CD4-positive, alpha-beta T cell treated with Interferon gamma for 1 hour (primary cell): ENCODE measurements around the gene GSTM3.
"Not testable (repeated sequence)": the region's sequence is repeated elsewhere in the genome, so short reads cannot be mapped to it uniquely, and the experiment has no call there.

Experiments
- DNase-seq: peaks from one replicate; pipeline ENCODE4 v3.0.0-alpha.2; 2020

Gene GSTM3

DNA sequence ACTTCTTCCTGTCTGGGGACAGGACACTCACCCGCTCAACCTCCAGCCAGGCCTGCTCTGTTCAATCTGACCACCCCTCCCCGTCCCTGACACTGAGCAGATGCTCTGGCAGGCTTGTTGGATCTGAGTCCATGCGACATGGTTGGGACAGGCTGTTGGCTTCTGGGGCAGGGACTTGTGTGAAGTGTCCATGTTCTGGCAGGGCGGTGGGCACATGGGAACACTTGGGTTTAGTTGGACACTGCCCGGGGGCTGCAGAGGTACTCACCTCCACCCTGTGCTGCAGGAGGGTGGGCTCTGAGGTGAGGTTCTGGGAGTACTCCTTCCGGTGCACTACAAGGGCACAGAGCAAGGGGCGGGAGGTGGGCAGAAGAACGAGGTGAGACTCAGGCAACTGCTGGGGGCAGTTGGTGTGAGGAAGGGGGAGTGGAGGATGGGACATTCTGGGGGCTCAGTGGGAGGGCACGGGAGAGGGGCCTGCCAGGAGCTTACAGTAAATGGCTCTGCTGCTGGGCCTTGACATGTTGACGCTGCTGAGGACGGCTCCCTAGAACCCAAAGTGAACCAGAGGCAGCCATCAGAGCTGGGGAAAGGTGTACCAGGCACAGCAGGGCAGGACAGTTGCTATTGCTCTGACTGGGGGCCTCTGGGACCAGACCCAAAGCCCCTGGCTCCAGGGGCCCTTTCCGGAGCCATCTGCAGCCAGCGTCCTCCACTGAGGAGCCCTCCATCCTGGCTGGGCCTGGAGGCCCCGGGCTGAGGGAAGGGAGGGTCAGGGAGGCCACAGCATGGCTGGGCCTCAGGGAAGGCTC, 20.6 kb upstream of the GSTM3 start:
- no peak for DNase-seq

DNA sequence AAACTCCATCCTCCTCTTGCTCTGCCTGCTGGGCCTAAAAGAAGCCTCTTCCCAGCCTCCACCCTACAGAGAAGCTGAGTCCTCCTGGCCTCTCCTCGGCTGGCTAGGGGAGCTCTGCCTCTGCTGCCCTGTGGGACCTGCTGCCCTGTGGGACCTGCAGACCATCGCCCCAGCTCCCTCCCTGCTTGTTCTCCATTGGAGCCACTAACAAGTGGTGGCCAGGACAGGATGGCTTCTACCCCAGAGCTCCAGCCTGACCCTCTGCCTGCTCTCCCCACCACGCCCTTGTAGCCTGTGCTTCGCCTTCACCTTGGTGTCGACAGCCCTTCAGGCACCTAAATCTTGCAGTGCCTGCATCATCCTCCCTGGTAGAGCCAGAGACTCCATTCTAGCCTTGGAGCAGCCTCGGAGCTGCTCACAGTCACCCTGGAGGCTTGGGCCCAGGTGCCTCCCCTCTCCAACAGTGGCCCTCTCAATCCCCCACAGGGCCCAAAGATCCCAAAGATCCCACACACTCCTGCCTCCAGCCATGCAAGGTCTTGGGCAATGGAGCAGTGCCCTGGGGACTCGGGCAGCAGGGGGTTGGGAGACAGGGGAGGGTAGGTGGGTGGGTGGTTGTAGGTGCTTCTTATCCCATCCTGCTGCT, 19.9 kb upstream of the GSTM3 start:
- no peak for DNase-seq

DNA sequence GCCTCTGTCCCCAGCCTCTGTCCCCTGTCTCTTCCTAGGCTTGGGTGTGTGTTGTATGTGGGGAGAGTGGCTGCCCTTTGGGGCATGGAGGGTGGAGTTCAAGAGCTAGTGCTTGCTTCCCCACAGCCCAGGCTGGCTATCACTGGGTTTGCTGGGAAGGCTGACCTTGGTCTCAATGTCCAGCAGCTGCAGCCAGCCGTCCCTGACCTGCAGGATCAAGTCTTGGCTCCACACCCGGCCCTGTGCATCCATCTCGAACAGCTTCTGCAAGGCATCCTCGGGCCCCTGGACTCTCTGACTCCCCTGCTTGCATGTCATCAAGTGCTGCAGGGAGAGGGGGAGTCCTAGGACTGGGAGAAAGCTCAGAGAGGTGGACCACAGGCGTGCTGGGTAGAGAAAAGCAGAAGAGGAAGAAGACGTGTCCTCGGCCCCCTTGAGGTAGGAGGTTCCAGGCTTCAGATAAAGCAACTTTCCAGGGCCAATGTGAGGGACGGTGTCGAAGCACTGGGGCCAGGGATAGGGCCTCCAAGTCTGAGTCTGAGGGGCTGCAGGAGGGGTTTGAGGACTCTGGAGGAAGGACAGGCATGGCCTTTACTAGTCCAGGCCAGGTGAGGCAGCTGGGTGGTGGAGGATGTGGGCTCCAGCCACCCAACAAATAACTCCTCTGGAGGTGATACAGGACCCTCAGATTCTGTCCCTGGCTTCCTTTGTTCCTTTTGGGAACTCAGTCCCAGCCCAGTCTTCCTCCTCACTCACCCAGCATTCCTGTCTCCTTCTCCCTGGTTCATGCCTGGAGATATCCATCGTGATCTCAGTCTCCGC, 18.9 kb upstream of the GSTM3 start:
- DNase-seq, result no peak

DNA sequence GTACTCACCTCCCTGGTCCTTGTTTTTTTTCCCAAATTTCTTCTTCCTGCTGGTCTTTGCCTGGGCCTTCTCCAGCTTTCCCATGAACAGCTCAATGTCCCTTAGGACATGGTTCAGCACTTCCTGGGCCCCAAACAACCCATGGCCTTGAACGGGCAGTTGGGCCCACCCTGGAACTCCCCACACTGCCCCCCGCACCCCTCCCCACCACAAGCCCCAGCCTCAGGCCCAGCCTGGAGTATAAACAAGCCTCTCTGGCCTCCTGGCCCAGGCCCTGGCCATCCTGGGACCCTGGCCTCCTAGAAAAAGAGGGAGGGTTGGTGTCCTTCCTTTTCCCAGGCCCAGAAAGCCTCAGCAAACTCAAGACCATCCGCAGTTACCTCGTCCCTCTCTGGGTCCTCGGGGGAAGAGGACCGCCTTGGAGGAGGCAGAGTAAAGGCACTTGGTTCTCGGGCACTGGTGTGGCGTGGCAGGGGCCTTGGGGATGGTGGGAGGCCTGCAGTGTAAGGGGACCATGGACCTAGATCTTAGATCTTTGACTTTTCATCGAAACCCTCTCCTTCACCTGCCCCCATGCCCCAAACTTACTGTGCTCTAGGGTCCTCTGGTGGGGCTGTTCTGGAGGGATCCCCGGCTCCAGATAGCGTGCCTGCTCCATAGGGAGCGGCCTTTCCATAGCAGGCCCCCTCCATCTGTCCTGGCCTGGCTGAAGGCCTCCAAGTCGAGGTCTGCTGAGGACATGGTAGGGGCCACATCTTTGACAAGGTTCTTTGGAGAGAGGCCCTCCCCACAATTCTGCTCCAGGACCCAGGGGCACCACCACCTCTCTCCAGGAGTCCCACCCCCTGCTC, 17.3 kb upstream of the GSTM3 start:
- no peak for DNase-seq

DNA sequence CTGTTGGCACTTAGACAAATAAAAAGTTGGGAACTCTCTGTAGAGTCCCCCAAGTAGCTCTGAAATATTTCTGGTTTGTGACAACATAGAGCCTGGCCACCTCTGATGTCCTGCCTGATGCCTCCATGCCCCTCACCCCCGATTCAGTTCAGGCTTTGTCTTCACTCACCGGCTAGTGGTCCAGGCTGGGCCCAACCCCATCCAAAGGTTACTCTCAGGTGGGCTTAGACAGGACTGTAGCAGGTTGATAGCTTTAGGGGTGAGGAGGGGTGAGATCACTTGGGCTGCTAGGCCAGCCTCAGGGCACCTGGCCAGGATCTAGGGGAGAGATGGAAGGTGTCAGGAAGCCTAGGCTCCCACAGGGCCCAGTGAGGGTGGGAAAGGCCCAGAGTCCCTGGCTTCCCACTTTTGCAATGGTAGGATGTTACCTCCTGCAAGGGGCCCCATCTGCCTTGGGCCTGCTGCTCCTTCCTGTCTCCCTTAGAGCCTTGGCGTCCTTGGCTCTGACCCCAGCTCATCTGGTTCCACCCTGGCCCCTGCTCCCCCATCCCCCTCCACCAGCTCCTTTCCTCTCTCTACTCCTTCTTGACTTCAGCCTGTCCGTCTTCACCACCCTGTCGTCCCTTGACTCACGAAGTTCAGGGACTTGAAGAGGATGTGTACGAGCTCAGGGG, 16.1 kb upstream of the GSTM3 start:
- DNase-seq, result no peak

DNA sequence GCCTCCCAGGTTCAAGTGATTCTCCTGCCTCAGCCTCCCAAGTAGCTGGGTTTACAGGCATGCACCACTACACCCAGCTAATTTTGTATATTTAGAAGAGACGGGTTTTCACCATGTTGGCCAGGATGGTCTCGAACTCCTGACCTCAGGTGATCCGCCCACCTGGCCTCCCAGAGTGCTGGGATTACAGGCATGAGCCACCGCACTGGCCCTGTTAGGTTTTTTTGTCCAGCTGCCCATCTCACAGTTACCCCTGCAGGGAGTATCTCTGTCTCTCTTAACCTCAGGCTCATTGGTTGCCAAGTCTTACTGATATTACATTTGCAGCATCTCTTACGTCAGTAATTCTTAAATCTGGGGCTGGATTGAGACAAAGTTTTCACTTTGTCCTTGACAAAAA, 15.5 kb upstream of the GSTM3 start:
- not testable (repeated sequence) for DNase-seq

DNA sequence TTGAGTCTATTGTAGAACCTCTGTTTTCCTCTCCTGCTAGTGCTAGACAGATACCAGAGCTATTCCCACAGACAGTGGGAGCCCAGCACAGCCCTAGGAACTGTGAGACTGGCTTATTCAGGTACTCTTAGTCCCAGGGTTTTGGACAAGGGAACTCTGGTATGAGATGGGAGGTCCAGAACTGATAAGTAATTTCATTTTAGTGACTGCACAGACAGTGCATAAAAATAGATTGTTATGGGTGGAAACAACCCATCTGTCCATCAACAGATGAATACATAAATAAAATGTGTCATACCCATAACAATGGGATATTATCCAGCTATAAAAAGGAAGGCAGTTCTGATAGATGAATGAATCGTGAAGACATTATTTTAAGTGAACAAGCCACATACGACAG, 13.9 kb upstream of the GSTM3 start:
- DNase-seq, result no peak

DNA sequence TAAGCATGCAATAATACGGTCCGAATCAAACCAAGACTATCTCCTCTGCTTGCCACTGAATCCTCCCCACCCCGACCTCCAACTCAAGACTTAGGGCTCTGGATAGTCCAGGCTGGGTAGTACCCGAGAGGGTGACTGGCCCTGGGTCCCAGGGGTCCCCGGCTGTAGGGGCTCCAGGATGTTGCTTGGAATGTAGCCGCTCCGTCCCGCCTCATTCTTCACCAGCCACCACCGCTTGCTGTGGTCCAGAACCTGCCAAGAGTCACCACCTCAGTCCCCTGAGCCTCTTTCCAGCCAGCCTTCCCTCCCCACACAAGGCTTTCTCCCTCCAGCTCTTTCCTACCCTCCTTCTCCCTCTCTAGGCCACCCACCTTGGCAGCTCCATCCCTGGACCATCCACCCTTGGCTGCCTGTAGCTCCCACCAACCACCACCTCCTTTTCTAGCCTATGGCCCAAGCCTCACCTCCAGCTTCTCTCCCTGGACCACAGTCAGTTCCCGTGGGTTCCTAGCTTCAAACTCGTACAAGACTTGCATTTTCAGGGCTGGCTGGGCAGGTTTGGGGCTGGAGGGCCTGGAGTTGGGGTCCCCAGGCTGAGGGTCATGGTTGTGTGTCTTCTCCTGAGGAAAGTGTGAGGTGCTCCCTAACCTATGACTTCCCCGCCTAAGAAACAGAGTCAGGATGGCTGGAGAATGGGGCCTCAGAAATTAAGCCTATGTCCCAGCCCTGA, 10.9 kb upstream of the GSTM3 start:
- DNase-seq, result no peak

DNA sequence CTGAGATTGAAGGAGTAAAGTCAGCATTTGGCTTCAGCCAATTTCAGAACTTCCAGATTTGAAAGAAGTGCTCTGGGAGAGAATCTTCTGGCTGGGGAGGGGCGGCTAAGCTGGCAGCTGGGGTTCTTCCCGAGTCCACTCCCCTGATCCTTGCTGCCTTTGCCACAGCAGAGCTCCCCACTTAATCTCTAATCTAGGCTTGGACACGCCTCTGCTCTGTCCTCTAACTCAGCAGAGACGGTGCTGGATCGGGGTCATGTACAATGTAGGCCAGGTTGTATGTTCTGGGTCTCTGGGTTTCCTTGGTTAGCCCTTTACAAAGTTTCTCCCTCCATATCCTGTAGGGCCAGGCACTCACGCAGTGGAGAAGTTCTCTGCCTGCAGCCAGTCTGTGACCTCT, 10.1 kb upstream of the GSTM3 start:
- no peak for DNase-seq

DNA sequence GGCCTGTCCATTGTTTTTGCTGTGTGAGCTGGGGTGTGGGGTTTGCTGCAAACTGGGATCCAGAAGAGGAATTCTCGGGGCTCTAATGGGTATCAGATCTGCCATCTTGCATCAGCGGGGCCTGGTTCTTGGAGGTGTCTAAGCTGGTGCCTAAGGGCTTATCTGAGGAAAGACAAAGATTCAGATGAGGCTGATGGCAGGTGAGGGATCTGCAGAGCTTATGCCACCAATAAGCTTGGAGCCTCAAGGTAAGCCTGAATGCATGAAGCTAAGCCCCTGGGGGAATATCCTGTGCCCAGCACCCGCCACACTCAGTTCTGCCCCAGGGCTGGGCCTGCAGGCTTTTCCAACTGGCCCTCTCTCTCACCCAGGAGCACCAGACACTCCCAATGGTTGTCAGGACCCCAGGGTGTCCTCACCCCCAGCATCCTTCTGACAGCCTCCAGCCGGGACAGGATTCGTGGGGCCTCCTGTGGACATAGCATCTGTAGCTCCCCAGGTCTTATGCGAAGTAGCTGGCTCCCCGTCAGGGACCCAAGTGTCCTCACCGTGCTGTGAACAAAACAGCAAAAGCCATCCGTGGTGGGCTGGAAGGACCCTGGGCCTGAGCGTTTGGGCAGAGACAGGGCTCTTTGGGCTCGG, 9.5 kb upstream of the GSTM3 start:
- no peak for DNase-seq

DNA sequence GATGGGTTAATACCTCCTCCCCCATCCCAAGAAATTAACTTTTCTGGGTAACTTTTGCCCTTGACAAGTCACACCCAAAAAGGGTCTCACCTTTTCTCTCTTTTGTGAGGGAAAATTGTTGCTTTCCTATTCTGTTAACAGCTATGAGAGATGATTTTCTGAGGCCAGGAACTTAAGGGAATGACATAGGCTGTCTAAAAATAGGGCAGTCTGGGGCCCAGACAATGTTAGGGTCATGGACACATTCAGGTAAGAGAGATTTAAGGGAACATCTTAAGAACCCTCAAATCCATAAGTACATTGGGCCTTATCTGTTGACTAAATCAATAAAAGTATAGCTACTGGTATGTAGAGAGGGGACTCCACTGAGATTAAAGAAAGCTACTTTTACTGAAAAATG, 8.4 kb upstream of the GSTM3 start:
- DNase-seq, result no peak

DNA sequence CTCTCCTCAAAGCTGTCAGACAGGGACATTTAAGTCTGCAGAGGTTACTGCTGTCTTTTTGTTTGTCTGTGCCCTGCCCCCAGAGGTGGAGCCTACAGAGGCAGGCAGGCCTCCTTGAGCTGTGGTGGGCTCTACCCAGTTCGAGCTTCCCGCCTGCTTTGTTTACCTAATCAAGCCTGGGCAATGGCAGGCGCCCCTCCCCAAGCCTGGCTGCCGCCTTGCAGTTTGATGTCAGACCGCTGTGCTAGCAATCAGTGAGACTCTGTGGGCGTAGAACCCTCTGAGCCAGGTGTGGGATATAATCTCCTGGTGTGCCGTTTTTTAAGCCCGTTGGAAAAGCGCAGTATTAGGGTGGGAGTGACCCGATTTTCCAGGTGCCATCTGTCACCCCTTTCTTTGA, 7.5 kb upstream of the GSTM3 start:
- DNase-seq, result not testable (repeated sequence)

DNA sequence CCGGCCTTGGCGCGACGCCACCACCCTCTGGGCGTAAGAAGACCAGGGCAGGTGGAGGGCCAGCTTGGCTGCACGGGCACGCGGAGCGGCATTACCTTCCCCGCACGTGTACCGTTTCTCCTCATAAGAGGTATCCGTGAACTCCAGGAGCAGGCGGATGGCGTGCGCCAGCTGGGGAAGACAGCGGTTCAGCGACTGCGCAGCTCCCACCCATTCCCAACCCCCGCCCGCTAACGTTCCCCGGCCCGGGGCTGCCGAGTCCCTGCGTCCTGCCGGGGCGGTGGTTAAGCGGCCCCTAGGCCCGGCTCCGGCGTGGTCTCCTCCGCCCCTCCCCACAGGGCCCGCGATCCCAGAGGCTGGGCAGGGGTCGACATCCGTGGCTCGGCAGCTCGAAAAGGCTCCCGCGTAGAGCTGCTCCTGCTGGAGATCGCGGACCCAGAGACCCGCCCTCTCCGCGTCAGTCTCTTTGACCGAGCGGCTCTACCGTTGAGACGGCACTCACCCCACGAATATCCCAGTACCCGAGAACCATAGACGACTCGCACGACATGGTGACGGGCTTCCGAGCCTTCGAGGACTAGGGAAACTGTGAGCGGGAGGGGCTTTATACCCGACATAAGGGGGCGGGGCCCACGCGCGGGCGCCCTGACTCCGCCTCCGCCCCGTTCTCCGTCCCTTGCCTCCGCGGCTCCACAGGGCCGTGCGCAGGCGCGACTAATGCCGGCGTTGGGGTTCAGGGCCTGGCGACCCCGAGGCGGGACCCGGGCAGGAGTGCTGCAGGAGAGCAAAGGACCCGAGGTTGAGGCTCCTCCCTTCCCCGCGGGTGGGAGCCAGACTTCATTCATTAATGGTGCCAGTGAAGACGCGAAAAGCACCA, 862 bp downstream of the GSTM3 start:
- peak; percentile 85 for DNase-seq

DNA sequence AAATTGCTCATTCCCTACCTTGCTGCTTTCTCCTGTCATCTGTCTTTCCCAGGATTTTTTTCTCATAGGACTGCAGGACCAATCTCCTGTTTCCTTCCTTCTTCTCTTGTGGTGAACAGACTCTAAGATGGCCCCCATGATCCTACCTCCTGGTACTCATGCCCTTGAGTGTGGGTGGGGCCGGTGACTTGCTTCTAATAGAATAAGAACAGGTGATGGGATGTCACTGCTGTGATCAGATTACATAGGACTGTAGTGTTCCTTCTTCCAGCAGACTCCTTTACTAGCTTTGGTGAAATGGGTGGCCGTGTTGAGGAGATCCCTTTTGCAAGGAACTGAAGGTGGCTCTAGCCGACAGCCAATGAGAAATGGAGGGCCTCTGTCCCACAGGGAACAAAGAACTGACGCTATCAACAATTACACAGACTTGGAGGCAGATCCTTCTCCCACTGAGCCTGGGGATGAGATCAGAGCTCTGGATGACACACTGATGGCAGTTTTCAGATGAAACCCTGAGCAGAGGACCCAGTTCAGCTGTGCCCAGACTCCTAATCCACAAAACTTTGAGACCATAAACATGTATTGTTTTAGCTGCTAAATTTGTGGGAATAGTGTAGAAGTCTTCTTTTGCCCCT, 7.5 kb downstream of the GSTM3 start:
- no peak for DNase-seq

DNA sequence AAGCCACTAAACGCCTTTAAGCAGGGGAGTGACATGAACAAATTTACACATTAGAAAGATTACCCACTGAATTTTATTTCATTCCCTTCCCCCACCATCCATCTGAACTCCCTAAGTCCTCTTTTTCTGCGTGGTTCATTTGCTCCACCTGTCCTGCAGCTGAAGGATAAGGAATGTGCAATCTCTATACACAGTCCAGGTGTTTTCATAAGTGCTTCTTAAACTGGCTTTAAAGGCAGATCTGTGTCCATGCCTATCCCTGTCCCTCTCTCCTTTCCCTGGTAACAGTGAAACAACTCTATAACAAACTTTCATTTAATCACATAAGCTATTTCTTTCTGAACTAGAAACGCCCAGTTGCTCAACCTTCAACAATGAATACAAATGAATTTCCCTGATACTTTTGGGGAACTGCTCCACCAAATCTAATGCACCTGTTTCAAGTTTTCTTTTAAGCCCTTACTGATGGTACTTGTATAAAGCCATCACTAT, 8.4 kb downstream of the GSTM3 start:
- no peak for DNase-seq

DNA sequence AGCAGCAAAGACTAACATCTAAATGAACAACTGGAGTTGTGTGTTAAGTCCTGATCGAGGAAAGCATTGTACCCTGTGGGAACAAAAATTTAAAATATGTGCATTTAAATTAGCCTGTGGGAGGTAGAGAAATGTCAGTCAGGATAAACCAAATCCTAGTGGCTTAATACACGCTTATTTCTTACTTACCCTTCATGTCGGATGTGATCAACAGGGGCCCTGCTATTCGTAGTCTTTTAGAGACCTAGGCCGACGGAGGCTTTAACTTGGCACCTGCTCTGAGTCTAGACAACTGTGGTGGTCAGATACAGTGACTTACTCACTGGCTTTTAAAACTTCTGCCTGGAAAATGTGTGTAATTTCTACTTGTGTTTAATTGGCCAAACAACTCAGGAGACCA, 10.2 kb downstream of the GSTM3 start:
- no peak for DNase-seq

DNA sequence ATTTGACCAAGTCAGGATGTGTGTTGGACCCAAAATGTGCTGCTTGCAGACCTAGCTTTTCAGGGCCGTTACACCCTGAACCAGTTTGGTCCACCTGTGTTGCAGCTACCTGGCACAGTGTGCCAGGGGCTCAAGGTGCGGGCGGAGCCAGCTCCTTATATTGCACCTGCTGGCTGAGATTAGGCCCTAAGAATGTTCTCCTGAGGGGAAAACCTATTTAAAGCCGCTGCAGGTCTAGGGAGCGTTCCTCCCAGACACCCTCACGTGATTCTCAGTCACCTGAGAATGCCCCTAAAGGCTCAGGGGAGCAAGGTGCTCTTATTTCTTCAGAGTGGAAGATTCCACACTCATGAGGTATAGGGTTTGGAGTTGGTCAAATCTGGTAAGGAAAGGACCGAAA, 12.0 kb downstream of the GSTM3 start:
- no peak for DNase-seq

DNA sequence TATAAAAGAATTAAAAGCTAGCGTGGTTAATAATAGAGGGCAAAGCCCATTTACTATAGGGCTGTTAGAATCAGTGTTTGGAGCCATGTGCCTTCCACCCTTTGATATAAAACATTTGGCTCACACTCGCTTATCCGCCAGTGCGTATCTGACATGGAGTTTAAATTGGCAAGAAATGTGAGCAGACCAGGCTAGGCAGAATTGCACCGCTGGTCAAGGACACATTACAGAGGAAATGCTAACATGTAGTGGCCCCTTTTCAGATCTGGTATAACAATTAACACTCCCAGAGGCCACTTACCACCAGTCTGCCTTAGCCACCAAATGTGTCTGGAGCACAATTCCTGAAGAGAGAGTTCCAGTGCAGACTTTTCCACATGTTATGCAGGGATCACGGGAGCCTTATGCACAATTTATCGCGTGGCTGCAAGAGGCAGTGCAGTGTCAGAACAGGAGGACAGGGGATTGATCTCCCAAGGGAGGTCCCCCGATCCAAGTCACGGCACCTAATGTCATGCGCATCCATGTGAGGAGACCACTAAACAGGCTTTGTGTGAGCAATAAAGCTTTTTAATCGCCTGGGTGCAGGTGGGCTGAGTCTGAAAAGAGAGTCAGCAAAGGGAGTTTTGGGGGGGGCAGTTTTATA, 14.0 kb downstream of the GSTM3 start:
- no peak for DNase-seq

DNA sequence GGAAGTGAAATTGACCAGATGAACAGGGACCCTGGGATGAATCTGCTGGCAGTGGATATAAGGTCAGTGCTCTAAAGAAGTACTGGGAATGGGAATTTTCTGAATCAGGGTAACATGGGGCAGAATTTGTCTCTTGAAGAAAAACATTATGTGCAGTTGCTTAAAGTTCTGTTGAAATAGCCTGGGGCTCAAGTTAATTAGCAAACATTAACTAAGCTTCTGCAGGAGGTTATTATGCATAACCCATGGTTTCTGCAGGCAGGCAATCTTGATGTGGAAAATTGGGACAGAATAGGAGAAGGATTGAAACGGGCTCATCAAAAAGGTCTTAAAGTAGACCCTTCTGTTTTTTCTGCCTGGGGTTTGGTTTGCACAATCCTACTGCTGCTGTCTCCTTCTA, 14.8 kb downstream of the GSTM3 start:
- DNase-seq, result no peak
